Activated CD4-positive, alpha-beta T cell treated with anti-CD3 and anti-CD28 coated beads, Interleukin-10, Interleukin-2, amounts not matched to agents 100 ng/mL and 50 ng/mL, durations not matched to agents 16 hours and 8 hours (primary cell): ENCODE results near the gene PRKG2.

Experiments used
- DNase-seq: peaks from one replicate; pipeline ENCODE4 v3.0.0-alpha.2; 2020

The PRKG2 gene

GRCh38 chr4:81153714-81154323 is 61.2 kb downstream of the PRKG2 start:
- peak; percentile 14 for DNase-seq

DNA sequence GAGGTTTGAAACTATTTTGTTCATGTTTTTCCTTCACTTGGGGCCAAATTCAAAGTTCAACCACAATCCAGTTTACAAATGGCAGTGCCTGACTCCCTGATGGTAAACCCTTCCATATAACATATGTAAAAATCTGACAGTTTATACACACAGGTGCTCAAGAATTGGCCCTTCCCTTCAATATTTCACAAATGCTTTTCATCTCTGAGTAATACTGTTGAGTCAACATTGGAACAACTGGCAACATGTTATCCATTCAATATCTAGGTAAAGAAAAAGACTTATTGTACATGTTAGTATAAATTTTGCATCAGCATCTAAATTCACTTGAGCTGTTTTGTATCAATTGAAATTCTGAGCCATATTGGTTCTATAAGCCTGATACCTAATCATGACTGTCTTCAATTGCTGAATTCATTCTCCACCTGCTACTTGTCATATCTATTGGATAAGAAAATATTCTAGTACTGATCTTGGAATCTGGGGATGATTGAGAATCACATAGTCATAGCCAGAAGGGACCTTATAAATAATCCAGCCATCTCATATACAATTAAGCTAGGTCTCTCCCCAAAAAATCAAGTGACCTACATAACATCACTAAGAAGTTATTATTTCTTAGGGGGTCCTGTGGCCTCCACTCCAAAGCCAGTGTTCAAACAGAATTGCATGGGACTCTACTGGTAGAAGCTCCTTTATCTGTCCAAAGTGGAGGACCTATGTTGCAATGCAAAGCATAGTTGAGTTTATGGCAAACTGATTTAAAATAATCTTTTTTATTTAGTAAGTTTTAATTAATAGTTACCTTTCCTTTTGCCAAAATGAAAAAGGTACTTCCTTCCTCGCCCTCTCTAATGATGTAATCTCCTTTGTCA is 61.9 kb downstream of the PRKG2 start:
- no peak for DNase-seq

- no peak for DNase-seq
These were observed 65.0 kb downstream of the PRKG2 start for GRCh38 chr4:81149976-81150375.

DNA sequence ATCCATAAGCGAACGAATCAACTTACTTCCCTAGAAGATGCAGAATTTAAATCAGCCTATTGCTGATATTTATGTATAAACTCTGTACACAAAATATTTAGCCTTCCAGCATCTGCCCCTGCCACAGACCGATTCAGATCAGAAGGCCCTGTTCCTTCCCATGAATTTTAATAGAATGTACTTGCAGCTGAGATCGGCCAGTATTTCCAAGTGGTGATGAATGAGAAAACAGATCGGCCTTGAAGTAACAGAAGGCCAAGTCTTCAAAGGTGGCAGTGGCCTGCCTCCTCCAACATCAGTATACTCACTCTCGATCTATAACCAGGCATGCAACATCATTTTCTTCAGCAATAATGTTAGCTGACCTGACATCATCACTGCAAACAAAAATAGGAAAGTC is 66.4 kb downstream of the PRKG2 start:
- no peak for DNase-seq

DNA sequence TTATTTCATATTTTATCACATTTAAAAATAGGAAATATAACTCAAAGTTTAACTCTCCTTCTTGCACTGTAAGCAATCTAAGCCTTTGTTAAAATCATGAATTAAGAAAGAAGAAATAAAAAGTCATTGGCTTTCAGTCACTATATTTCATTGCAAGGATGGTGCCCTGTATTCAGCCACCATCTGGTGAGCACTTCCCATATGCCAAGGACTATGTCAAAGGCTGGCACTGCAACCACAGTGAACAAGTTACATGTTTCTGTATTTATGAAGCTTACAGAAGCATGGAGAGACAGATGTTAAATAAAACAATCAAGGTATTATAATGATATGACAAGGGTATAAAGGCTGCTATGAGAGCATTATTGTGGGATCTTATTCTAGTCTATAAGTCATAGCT is 68.6 kb downstream of the PRKG2 start:
- no peak for DNase-seq

GRCh38 chr4:81143183-81143582 is 71.8 kb downstream of the PRKG2 start:
- no peak for DNase-seq

DNA sequence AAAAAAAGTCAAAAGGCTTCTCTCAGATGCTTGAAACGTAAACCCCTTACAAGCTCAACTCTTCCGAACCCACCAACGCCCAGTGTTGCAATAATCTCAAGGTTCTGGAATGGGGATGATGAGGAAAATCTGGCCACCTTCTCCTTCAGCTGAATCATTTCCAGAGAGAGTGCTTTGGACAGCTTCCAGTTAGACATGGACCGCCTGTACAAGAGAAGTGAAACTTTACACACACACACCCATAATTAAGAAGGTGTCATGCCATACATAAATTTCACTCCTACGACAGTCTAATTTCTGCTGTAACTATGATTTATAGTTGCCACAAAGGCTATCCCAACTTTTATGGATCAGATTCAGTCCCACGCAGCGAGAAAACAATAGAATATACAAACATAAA is 72.3 kb downstream of the PRKG2 start:
- no peak for DNase-seq

GRCh38 chr4:81137894-81138293 is 77.1 kb downstream of the PRKG2 start:
- no peak for DNase-seq

GRCh38 chr4:81137446-81137845 is 77.6 kb downstream of the PRKG2 start:
- no peak for DNase-seq

GRCh38 chr4:81136161-81136905 is 78.7 kb downstream of the PRKG2 start:
- DNase-seq = no peak

DNA sequence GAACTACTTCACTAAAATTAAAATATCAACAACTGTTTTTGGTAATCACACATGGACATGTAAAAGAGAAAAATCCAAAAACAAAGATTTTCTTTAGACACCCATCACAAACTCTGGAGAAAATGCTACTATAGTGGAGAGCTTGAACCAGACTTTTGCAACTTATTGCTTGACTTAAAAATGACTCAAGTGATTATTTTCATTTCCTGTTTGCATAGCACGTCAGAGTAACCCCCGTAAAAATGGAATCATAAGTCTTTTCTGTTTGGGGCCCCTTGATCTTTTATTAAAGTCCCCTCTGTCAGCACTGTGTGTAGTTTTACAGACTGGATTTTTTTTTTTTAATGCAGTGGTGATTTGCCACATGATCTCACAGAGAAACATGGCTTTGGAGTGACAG is 79.5 kb downstream of the PRKG2 start:
- DNase-seq = no peak

DNA sequence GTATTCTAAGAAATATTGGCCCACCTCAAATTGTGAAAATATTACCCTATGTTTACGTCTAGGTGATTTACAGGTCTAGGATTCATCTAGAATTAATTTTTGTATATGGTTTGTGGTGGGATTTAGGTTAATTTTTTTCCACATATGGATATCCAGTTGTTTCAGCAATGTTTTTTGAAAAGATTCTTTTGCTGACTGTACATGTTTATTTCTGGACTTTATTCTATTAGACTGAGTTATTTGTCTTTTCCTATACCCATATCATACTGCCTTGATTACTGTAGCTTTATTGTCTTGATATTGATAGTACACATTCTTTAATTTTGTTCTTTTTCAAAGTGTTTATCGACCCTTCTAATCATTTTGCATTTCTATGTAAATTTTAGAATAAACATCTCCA is 83.5 kb downstream of the PRKG2 start:
- DNase-seq = no peak

DNA sequence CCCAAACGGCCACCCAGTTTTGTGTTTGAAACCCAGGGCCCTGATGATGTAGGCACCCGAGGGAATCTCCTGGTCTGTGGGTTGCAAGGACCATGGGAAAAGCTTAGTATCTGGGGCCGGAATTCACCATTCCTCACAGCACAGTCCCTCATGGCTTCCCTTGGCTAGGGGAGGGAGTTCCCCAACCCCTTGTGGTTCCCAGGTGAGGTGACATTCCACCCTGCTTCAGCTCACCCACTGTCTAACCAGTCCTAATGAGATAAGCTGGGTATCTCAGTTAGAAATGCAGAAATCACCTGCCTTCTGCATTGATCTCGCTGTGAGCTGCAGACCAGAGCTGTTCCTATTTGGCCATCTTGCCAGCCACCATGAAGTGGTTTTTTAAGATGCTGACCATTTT is 84.0 kb downstream of the PRKG2 start:
- no peak for DNase-seq

DNA sequence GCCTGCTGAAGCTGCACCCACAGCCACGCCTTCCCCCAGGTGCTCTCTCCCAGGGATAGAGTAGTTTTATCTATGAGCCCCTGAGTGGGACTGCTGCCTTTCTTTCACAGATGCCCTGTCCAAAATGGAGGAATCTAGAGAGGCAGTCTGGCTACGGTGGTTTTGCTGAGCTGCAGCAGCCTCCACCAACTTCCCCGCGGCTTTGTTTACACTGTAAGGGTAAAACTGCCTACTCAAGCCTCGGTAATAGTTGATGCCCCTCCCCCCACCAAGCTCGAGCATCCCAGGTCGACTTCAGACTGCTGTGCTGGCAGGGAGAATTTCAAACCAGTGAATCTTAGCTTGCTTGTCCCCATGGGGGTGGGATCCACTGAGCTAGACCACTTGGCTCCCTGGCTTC is 84.5 kb downstream of the PRKG2 start:
- DNase-seq = no peak

GRCh38 chr4:81120055-81120454 is 95.0 kb downstream of the PRKG2 start:
- no peak for DNase-seq

DNA sequence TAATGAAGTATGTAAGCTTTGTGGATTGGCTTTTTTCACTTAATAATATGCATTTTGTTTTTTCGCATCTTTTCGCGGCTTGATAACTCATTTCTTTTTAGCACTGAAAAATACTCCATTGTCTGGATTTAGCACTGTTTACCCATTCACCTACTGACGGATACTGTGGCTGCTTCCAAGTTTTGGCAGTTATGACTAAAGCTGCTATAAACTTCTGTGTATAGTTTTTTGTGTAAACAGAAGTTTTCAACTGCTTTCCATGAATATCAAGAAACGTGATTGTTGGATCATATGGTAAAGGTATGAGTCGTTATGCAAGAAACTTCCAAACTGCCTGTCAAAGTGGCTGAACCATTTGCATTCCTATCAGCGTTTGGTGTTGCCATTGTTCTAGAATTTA is 96.9 kb downstream of the PRKG2 start:
- DNase-seq = no peak

DNA sequence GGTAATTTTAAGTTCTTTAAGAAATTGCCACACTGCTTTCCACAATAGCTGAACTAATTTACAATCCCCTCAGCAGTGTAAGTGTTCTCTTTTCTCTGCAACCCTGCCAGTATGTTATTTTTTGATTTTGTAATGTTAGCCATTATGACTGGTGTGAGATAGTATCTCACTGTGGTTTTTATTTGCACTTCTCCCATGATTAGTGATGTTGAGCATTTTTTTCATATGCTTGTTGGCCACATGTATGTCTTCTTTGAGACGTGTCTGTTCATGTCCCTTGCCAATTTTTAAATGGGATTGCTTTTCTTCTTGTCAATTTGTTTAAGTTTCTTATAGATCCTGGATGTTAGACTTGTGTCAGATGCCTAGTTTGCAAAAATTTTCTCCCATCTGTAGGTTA is 98.5 kb downstream of the PRKG2 start:
- no peak for DNase-seq

- DNase-seq = no peak
These were observed 102.0 kb downstream of the PRKG2 start for GRCh38 chr4:81113024-81113423.

DNA sequence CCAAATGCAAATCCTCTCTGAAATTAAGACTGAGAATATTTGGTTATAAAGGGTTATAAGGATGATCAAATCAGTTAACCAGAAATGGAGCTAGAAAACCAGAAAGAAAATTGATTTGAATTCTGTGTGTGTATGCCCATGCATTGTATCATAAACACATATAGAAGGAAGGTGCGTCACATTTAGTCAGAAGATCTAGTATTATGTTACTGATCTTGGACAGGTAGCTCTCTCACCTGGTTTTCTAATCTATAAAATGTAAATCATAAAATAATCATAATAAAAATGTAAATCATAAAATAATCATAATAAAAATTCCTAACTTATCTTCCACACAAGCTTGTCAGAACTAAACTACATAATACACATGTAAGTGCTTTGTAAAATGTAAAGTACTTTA is 105.7 kb downstream of the PRKG2 start:
- DNase-seq = no peak

GRCh38 chr4:81106150-81106549 is 108.9 kb downstream of the PRKG2 start:
- no peak for DNase-seq

DNA sequence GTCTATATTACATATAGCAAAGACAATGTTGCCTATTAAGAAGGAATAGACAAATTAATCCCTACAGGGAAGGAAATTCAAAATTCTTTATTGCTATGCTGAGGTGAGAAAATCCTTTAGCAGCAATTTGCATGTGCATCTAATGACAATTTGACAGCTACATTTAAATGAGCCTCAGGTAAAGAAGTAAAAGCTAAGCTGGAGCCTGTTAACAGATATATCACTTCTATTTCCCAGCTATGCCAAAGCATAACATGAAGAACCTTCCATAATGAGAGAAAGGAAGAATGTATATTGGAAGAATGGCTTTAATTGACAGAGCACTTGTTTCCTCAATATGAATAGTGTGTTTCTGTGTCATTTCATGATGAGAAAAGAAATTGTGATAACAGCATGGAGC is 112.9 kb downstream of the PRKG2 start:
- DNase-seq = no peak

DNA sequence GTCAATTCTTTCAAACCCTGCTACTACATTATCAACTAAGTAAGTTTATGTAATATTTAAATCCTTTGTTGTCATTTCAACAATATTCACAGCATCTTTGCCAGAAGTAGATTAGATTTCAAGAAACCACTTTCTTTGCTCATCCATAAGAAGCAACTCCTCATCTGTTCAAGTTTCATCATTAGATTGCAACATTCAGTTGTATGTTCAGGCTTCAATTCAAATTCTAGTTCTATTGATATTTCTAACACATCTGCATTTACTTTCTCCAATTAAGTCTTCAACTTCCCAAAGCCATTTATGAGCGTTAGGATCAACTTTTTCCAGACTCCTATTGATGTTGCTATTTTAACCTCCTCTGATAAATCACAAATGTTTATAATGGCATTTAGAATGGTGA is 118.5 kb downstream of the PRKG2 start:
- no peak for DNase-seq

GRCh38 chr4:81095389-81095788 is 119.6 kb downstream of the PRKG2 start:
- DNase-seq = no peak
